Uterus (tissue), 4 donors: ENCODE data around the gene PBOV1. TPM values are rescaled to one million over a fixed set of nuclear protein-coding genes. Genes with fewer than 3 reads are reported as not detected.
"Not testable (repeated sequence)": the region's sequence is repeated elsewhere in the genome, so short reads cannot be mapped to it uniquely, and the experiment has no call there.

Experiments
- DNase-seq, 2 donors: peaks; one replicate each; pipeline ENCODE4 v3.0.0-alpha.2; 2019 to 2020
- H3K27ac ChIP-seq, 2 donors: fragments of 200-600 bp; sonication (generic); 1 replicate in 1 of 2; 2 replicates in 1 of 2; pipeline ENCODE4 v1.5.1; 2016 to 2018
- H3K27me3 ChIP-seq, 2 donors: fragments of 200-600 bp; sonication (generic); one replicate each; pipeline ENCODE4 v1.5.1; 2018 to 2019; ENCODE audit warnings: control low read depth in 1 of 2
- H3K36me3 ChIP-seq, 2 donors: fragments of 200-600 bp; sonication (generic); one replicate each; pipeline ENCODE4 v1.5.1; 2019; ENCODE audit warnings: control low read depth in 1 of 2
- H3K4me1 ChIP-seq, 2 donors: fragments of 200-600 bp; sonication (generic); one replicate each; pipeline ENCODE4 v1.5.1; 2018 to 2019; ENCODE audit warnings: control low read depth in 1 of 2
- H3K4me3 ChIP-seq, 2 donors: fragments of 200-600 bp; sonication (generic); 1 replicate in 1 of 2; 2 replicates in 1 of 2; pipeline ENCODE4 v1.5.1; 2018 to 2019; ENCODE audit warnings: mild to moderate bottlenecking in 1 of 2
- H3K9me3 ChIP-seq, 2 donors: fragments of 200-600 bp; sonication (generic); one replicate each; pipeline ENCODE4 v1.5.1; 2019; ENCODE audit warnings: control low read depth in 1 of 2
- CTCF ChIP-seq, 4 experiments: fragments of 200-600 bp in 2 of 4; fragments of 450-650 bp in 2 of 4; sonication (generic) in 2 of 4; IDR thresholded peaks; one replicate each; pipeline ENCODE4 v1.5.1; 2016 to 2019; ENCODE audit warnings: antibody characterized with exemption in 4 of 4, mild to moderate bottlenecking in 2 of 4, moderate library complexity in 1 of 4
- POLR2A ChIP-seq, 2 donors: fragments of 450-650 bp; IDR thresholded peaks; one replicate each; pipeline ENCODE4 v1.6.1; 2016; ENCODE audit warnings: antibody characterized with exemption in 2 of 2, mild to moderate bottlenecking in 1 of 2, moderate library complexity in 1 of 2
- intact Hi-C: fragments of 100-400 bp; cut with DNase I; formaldehyde crosslinking; loops from one replicate; pipeline ENCODE4 v1.15.1; 2023; ENCODE audit warnings: low total_unique reads
- total RNA-seq, 4 donors: library from RNA; depleted of rRNA in 3 of 4; stranded (reverse); fragments of >200 nt in 3 of 4; gene quantifications; one replicate each; pipeline versions ENCODE4 v1.1.0 to v1.2.4, GENCODE V29; 2014 to 2023
- donor health status: DM: yes; HTN: yes; CAD: no.

PBOV1 gene
- total RNA-seq, 4 donors from 2014 or later = not detected

- intact Hi-C loops = no loop called here
- H3K9me3 ChIP-seq = no peaks in the 10 kb centered on the region
- no peak for TF ChIP-seq POLR2A (IDR thresholded peaks at IDR 0.05)
- TF ChIP-seq CTCF (IDR thresholded peaks at IDR 0.05) = no peak
Observed at GRCh38 chr6:138219398-138219797, 1.1 kb upstream of the PBOV1 start.

GRCh38 chr6:138215093-138215782 is 3.1 kb downstream of the PBOV1 start:
- no peaks in the 10 kb centered on the region for H3K27me3 ChIP-seq
- no peak overlapping the region for H3K27ac ChIP-seq
- no peak for DNase-seq
- no peak overlapping the region for H3K4me3 ChIP-seq
- intact Hi-C loops = no loop called here
- H3K36me3 ChIP-seq = no peaks in the 10 kb centered on the region
- H3K9me3 ChIP-seq = no peaks in the 10 kb centered on the region
- H3K4me1 ChIP-seq = no peaks in the 10 kb centered on the region
- TF ChIP-seq POLR2A (IDR thresholded peaks at IDR 0.05) (no peak), CTCF (IDR thresholded peaks at IDR 0.05) (no peak)

More at GRCh38 chr6:138219398-138219797, 1.1 kb upstream of the PBOV1 start:
- Histone ChIP-seq H3K36me3 (no peaks in the 10 kb centered on the region), H3K4me3 (no peak overlapping the region), H3K4me1 (no peaks in the 10 kb centered on the region), H3K27me3 (no peaks in the 10 kb centered on the region), H3K27ac (no peak overlapping the region)
- DNase-seq = no peak

GRCh38 chr6:138212530-138212929 is 5.8 kb downstream of the PBOV1 start:
- H3K27ac ChIP-seq, H3K4me3 ChIP-seq, intact Hi-C loops, DNase-seq, H3K36me3 ChIP-seq, H3K9me3 ChIP-seq, H3K27me3 ChIP-seq, H3K4me1 ChIP-seq: not testable (repeated sequence)

GRCh38 chr6:138211601-138212000 is 6.7 kb downstream of the PBOV1 start:
- H3K27me3 ChIP-seq = no peaks in the 10 kb centered on the region
- no peaks in the 10 kb centered on the region for H3K9me3 ChIP-seq
- TF ChIP-seq CTCF (IDR thresholded peaks at IDR 0.05) = no peak
- no peak for TF ChIP-seq POLR2A (IDR thresholded peaks at IDR 0.05)
- H3K4me1 ChIP-seq = no peaks in the 10 kb centered on the region
- intact Hi-C loops = no loop called here
- H3K27ac ChIP-seq = no peak overlapping the region
- no peaks in the 10 kb centered on the region for H3K36me3 ChIP-seq
- DNase-seq = no peak
- no peak overlapping the region for H3K4me3 ChIP-seq

GRCh38 chr6:138211048-138211581 is 7.2 kb downstream of the PBOV1 start:
- no peak for TF ChIP-seq CTCF (IDR thresholded peaks at IDR 0.05)
- TF ChIP-seq POLR2A (IDR thresholded peaks at IDR 0.05) = no peak
- Histone ChIP-seq H3K36me3 (no peaks in the 10 kb centered on the region), H3K27ac (no peak overlapping the region), H3K27me3 (no peaks in the 10 kb centered on the region), H3K4me1 (no peaks in the 10 kb centered on the region), H3K9me3 (no peaks in the 10 kb centered on the region), H3K4me3 (no peak overlapping the region)
- intact Hi-C loops = no loop called here
- DNase-seq = no peak
